Left kidney (tissue), 2 donors: ENCODE measurements around the gene NCK2. TPM values are rescaled to one million over a fixed set of nuclear protein-coding genes. Genes with fewer than 3 reads are reported as not detected.
"Not testable (repeated sequence)": the region's sequence is repeated elsewhere in the genome, so short reads cannot be mapped to it uniquely, and the experiment has no call there.

Experiments used
- DNase-seq: peaks from one replicate; pipeline ENCODE4 v3.0.0-alpha.2; 2013
- polyA plus RNA-seq: library from polyadenylated mRNA; unstranded; fragments of 120-200 nt; gene quantifications from one replicate; pipeline ENCODE4 v1.2.1, GENCODE V29; 2013; ENCODE audit not compliant: insufficient read length

Gene NCK2
- polyA plus RNA-seq, 1 donor = 57.7 TPM

GRCh38 chr2:105754011-105754410 is 9.3 kb downstream of the NCK2 start:
- no peak for DNase-seq

DNA sequence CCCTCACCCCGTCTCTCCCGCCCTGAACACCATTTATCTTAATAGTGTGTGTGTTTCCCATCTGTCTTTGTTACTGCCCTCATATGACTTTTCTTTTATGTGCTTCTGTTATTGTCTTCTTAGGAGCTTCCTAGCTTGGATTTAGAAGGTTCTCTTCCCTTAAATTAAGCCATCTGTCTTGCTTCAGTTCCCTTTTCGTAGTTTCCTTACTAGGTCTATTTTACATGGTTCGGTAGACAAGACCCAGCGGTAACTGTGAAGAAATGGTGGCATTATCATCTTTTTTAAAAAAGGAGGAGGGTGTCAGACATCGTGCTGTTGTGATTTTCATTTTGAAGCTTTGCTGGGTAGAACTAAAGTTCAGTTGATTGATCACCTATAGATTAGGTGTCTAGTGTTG is 10.3 kb downstream of the NCK2 start:
- no peak for DNase-seq

DNA sequence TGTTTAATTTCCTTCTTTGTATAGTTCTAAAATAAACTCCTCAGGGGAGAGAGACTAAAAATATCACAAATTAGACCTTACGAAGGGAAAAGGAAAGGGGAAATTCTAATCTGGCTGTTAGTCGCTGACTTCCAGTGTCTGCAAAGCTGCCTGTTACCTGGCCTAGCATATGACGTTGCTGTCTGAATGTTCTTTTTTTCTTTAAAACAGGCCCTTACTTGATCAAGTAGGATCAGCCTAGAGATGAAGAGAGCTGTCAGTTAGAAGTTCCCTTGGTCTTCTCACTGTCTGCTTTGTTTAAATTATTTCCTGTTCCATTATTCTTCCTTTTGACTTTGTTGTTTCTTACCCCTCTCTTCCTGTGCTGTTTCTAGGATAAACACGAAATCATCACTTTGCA is 11.2 kb downstream of the NCK2 start:
- DNase-seq = no peak

DNA sequence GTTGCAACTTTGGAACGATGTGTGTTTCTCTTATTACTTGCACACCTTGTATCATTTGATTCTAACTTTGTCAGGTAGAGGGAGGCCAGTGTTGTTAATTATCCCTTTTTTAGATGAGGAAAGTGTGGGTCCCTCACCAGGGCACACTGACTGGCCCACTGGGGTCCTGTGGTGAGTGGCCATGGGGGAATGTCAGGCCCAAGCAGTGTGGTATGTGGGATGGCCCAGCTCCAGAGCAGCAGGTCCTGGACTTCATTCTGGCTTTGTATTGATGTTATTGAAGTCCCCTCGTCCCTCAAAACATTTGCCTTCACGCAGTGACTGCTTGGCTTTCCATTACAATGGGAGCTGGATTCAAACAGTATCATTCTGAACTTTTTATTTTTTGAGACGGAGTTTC is 11.7 kb downstream of the NCK2 start:
- DNase-seq = no peak

GRCh38 chr2:105756865-105757264 is 12.2 kb downstream of the NCK2 start:
- DNase-seq = not testable (repeated sequence)

DNA sequence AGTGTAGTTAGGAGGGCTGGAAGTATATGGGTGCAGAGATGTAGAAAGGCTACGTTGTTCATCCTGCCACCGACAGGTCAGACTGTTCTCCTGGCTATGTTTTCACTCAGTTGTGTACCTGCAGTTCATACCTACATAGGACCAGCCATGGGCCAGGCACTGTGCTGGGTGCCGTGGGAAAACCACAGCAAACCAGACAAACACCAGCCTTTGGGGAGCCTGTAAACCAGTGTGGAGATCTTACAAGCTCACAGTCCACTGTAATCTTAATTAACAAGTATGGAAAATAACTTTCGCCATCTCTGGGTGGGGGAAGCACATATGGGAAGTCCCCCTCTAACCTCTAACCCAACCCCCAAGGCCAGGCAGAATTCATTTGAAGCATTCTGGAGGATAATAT is 12.7 kb downstream of the NCK2 start:
- DNase-seq = no peak

DNA sequence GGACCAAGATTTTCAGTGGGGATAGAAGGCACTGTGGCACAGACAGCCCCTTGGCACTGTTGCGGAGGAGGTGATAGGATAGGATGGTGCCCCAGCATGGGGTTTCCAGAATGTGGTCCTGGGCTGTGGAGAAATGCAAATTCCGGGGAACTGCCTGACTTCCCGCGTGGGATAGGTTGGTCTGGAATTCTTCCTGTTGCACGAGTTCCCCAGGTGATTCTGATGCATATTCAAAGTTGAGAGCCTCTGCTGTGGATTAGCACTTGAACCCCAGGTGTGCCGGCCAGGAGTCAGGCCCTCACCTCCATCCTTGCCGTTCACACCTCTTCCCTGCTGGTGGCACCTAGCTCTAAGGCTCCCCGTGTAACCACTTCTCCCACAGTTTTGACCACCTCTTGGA is 15.5 kb downstream of the NCK2 start:
- no peak for DNase-seq

- DNase-seq = no peak
These were observed 16.1 kb downstream of the NCK2 start for GRCh38 chr2:105760639-105761337.

DNA sequence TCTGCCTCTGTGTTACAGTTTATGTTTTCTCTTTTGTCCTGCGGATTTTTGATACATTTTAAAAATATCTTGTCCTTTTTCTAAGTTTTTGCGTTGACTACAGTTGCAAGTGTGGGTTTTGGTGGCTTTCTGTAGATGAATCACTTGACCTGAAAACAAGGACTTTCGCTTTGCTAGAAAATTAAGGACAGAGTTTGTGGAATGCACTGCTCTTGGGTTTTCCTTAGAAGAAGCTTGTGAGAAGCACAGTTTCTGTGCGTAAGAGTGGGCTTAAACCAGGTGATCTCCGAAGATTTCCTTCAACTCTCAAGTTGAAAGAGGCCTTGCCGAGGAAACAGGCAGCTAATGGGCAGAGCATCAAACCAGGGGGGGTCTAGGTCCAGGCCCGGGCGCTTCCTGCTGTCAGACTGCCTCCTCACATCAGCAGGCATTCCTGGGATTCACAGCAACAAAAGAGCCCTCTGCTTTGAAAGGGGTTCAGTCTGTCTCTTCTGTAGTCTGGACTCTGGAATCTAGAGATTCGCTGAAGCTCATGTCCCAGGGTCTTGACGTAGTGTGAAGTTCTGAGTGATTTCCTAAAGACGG is 17.3 kb downstream of the NCK2 start:
- no peak for DNase-seq

DNA sequence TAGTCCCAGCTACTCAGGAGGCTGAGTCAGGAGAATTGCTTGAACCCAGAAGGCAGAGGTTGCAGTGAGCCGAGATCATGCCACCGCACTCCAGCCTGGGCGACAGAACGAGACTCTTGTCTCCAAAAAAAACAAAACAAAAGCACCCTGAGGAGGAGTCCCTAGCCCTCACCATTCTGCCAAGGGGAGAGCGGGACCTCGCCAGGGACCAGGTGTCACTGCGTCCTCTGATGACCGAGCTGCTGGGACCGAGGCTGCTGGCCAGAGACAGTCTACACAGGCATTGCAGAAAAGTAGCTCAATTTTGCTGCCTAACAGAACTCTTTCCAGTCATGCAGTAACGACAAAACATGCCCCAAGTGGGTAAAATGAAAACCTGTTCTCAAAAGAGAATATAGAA is 18.4 kb downstream of the NCK2 start:
- DNase-seq = no peak

- no peak for DNase-seq
These were observed 19.3 kb downstream of the NCK2 start for GRCh38 chr2:105764059-105764458.

GRCh38 chr2:105765415-105766299 is 20.9 kb downstream of the NCK2 start:
- no peak for DNase-seq

- no peak for DNase-seq
These were observed 21.7 kb downstream of the NCK2 start for GRCh38 chr2:105766300-105766866.

GRCh38 chr2:105768176-105768575 is 23.5 kb downstream of the NCK2 start:
- no peak for DNase-seq

DNA sequence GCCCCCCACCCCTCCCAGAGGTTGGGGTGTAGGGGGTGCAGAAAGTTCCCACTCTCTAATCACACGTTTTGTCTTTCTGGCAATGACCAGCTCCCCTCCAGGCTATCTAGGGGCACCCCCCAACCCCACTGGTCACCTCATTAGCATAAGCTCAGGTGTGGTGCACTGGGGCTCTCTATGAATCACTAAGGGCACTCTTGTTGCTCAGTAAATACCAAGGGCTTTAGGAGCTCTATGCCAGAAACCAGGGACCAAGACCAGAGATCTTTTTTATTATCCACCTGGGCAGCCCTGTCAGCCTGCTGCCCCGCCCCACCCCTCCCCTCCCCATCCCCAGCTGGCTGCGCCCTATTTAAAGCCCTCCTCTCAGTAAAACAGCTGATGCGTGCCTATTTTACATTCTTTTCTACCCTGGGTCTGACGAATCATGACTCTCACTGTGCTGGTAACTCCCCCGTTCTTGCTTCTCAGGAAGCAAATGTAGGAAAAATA is 24.3 kb downstream of the NCK2 start:
- DNase-seq = no peak

- no peak for DNase-seq
These were observed 24.8 kb downstream of the NCK2 start for GRCh38 chr2:105769504-105769903.

DNA sequence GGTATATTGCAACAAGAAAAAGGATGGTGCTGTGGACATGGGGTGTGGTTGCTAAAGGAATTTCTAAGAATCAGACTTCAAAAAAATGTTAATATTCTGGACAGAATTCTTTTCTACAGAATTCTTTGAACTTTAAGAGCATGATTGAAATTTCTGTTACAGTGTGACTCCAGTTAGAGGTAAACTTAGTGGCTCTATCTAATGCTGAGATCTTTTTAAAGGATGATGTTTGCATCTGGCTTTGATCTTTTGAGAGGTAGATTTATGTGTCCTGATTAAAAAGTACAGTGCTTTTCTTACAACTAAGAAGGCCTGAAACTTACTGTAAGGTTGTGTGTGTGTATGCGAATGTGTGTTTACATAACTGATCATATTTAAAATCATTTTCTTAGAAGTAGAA is 25.4 kb downstream of the NCK2 start:
- no peak for DNase-seq

GRCh38 chr2:105771291-105771690 is 26.6 kb downstream of the NCK2 start:
- not testable (repeated sequence) for DNase-seq

- DNase-seq = no peak
These were observed 27.1 kb downstream of the NCK2 start for GRCh38 chr2:105771836-105772235.

- no peak for DNase-seq
These were observed 27.6 kb downstream of the NCK2 start for GRCh38 chr2:105772362-105772761.

DNA sequence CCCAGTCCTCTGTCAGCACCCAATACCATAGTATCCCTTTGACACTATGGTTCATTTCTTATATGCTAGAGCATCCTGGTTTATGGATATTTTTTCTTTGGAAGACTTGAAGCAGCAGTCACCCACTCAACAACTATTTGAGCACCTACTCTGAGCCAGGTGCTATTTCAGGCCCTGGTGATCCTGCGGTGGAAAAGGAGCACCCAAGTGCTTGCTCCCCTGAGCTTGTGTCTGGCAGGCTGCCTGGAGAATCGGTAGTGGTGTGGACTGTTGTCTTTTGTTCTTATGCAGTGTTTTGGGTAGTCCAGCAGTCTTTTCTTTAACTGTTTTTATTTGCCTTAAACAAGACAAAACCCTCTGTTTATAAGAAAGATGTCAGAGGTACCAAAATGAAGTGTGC is 28.9 kb downstream of the NCK2 start:
- DNase-seq = no peak

DNA sequence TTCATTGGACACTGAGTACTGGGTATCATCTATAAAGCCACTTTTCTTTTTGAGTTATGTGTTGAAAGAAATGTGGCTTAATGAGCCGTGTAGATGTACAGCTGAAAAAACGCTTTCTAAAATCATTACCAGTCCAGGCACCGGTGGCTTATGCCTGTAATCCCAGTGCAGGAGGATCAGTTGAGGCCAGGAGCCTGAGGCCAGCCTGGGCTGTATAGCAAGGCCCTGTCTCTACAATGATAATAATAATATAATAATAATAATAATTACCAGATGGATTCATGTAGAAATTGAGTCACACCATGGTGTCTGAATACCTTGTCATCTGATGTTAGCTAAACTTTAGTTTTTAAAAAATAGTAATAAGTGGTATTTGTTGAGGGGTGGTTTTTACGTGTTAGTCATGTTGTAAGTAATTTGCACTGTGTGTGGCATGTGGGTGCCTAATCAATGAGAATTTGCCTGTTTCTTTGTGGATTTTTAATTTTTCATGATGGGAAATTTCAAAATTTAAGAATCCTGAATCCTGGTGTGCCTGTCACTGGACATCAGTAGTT is 30.1 kb downstream of the NCK2 start:
- DNase-seq = no peak
